SK-N-MC (cell line): ENCODE results near the gene MEGF8.

Source experiments
- DNase-seq: peaks from one replicate; pipeline ENCODE4 v3.0.0-alpha.2; 2011; ENCODE audit warnings: low read depth, low spot score
- H3K27ac ChIP-seq: fragments of 200-600 bp; sonication (generic); 2 replicates; pipeline ENCODE4 v1.5.1; 2016; ENCODE audit warnings: mixed run types
- H3K36me3 ChIP-seq: fragments of 200-600 bp; sonication (generic); 2 replicates; pipeline ENCODE4 v1.6.1; 2017; ENCODE audit warnings: antibody characterized with exemption, low read length, mixed read lengths; ENCODE audit not compliant: insufficient read depth
- H3K4me3 ChIP-seq: fragments of 200-600 bp; sonication (generic); 2 replicates; pipeline ENCODE4 v1.5.1; 2016
- H3K9ac ChIP-seq: fragments of 200-600 bp; sonication (generic); 2 replicates; pipeline ENCODE4 v1.8.0; 2017; ENCODE audit warnings: mixed run types, mixed read lengths; ENCODE audit not compliant: insufficient read length
- H3K9me3 ChIP-seq: fragments of 200-600 bp; sonication (generic); 2 replicates; pipeline ENCODE4 v1.6.1; 2017; ENCODE audit warnings: low read depth, mild to moderate bottlenecking, antibody characterized with exemption, low read length, moderate library complexity, mixed read lengths
- EZH2 ChIP-seq: fragments of 200-600 bp; sonication (generic); IDR thresholded peaks from one replicate; pipeline ENCODE4 v1.6.1; 2017; ENCODE audit warnings: antibody characterized with exemption
- FOXP2 ChIP-seq: optimal IDR thresholded peaks from 2 replicates; pipeline ENCODE3; 2011; ENCODE audit warnings: mild to moderate bottlenecking, moderate library complexity; ENCODE audit not compliant: insufficient read depth; ENCODE audit errors: extremely low read length, control extremely low read depth
- POLR2AphosphoS5 ChIP-seq: IDR thresholded peaks from 2 replicates; pipeline ENCODE4 v1.6.1; 2012; ENCODE audit warnings: mild to moderate bottlenecking, low read depth, low read length, borderline replicate concordance

MEGF8 gene

GRCh38 chr19:42362891-42363440 lies 37.5 kb downstream of the MEGF8 start:
- Histone ChIP-seq H3K4me3 (no peak overlapping the region), H3K9me3 (no peaks in the 10 kb centered on the region), H3K27ac (no peak overlapping the region), H3K36me3 (peaks cover 10% of the 10 kb centered on the region; the same call in 1 of the 2 replicates), H3K9ac (no peak overlapping the region)
- TF ChIP-seq FOXP2 (no peak), EZH2 (no peak), POLR2AphosphoS5 (no peak)
- DNase-seq, result no peak

GRCh38 chr19:42363614-42364346 lies 38.3 kb downstream of the MEGF8 start:
- no peak overlapping the region for H3K4me3 ChIP-seq
- no peaks in the 10 kb centered on the region for H3K9me3 ChIP-seq
- H3K9ac ChIP-seq, result no peak overlapping the region
- no peak for DNase-seq
- H3K36me3 ChIP-seq, result peaks cover 10% of the 10 kb centered on the region; the same call in 1 of the 2 replicates
- no peak overlapping the region for H3K27ac ChIP-seq
- no peak for TF ChIP-seq POLR2AphosphoS5

- no peak for DNase-seq
- Histone ChIP-seq H3K4me3 (no peak overlapping the region), H3K9me3 (no peaks in the 10 kb centered on the region), H3K36me3 (peaks cover 10% of the 10 kb centered on the region; the same call in 1 of the 2 replicates), H3K27ac (0 out of 2 replicates have a peak overlapping the region, but pooled peaks have one; percentile 3), H3K9ac (no peak overlapping the region)
- TF ChIP-seq POLR2AphosphoS5, result no peak
- TF ChIP-seq FOXP2, result no peak
Measured at GRCh38 chr19:42366673-42367072, 41.2 kb downstream of the MEGF8 start.

GRCh38 chr19:42367929-42368328 lies 42.5 kb downstream of the MEGF8 start:
- no peak for TF ChIP-seq EZH2
- TF ChIP-seq FOXP2, result no peak
- TF ChIP-seq POLR2AphosphoS5, result no peak
- no peak for DNase-seq
- Histone ChIP-seq H3K9ac (no peak overlapping the region), H3K4me3 (no peak overlapping the region), H3K27ac (no peak overlapping the region), H3K36me3 (peaks cover 10% of the 10 kb centered on the region; the same call in 1 of the 2 replicates), H3K9me3 (no peaks in the 10 kb centered on the region)

GRCh38 chr19:42368360-42368759 lies 42.9 kb downstream of the MEGF8 start:
- Histone ChIP-seq H3K9ac (no peak overlapping the region), H3K27ac (no peak overlapping the region), H3K4me3 (no peak overlapping the region), H3K9me3 (no peaks in the 10 kb centered on the region), H3K36me3 (peaks cover 10% of the 10 kb centered on the region; the same call in 1 of the 2 replicates)
- no peak for DNase-seq
- no peak for TF ChIP-seq POLR2AphosphoS5
- TF ChIP-seq FOXP2, result no peak
- no peak for TF ChIP-seq EZH2

GRCh38 chr19:42368765-42369164 lies 43.3 kb downstream of the MEGF8 start:
- DNase-seq, result no peak
- H3K9ac ChIP-seq, result no peak overlapping the region
- no peak for TF ChIP-seq EZH2
- no peak for TF ChIP-seq POLR2AphosphoS5
- no peak for TF ChIP-seq FOXP2
- H3K27ac ChIP-seq, result no peak overlapping the region
- H3K9me3 ChIP-seq, result no peaks in the 10 kb centered on the region
- no peak overlapping the region for H3K4me3 ChIP-seq
- peaks cover 7% of the 10 kb centered on the region; the same call in 1 of the 2 replicates for H3K36me3 ChIP-seq

GRCh38 chr19:42369433-42370067 lies 44.1 kb downstream of the MEGF8 start:
- TF ChIP-seq POLR2AphosphoS5 (no peak), EZH2 (no peak), FOXP2 (no peak)
- Histone ChIP-seq H3K27ac (no peak overlapping the region), H3K4me3 (no peak overlapping the region), H3K36me3 (no peaks in the 10 kb centered on the region), H3K9me3 (no peaks in the 10 kb centered on the region), H3K9ac (no peak overlapping the region)
- no peak for DNase-seq

GRCh38 chr19:42370068-42370520 lies 44.7 kb downstream of the MEGF8 start:
- Histone ChIP-seq H3K4me3 (no peak overlapping the region), H3K36me3 (no peaks in the 10 kb centered on the region), H3K9me3 (no peaks in the 10 kb centered on the region), H3K9ac (no peak overlapping the region), H3K27ac (no peak overlapping the region)
- no peak for DNase-seq
- TF ChIP-seq FOXP2 (no peak), EZH2 (no peak)

GRCh38 chr19:42370626-42371175 lies 45.3 kb downstream of the MEGF8 start:
- Histone ChIP-seq H3K4me3 (no peak overlapping the region), H3K36me3 (no peaks in the 10 kb centered on the region), H3K9ac (no peak overlapping the region), H3K9me3 (no peaks in the 10 kb centered on the region), H3K27ac (no peak overlapping the region)
- DNase-seq, result no peak
- no peak for TF ChIP-seq FOXP2
- no peak for TF ChIP-seq POLR2AphosphoS5
- TF ChIP-seq EZH2, result no peak
